D341Med (cell line): Measurements from ENCODE around the gene ZGRF1.
"Not testable (repeated sequence)": the region's sequence is repeated elsewhere in the genome, so short reads cannot be mapped to it uniquely, and the experiment has no call there.

ENCODE experiments used
- DNase-seq: peaks from one replicate; pipeline ENCODE4 v3.0.0; 2012; ENCODE audit warnings: low spot score

Gene ZGRF1

GRCh38 chr4:112550728-112551127 is 86.0 kb downstream of the ZGRF1 start:
- no peak for DNase-seq

GRCh38 chr4:112546476-112546875 is 90.2 kb downstream of the ZGRF1 start:
- no peak for DNase-seq

GRCh38 chr4:112545346-112545745 is 91.4 kb downstream of the ZGRF1 start:
- no peak for DNase-seq

GRCh38 chr4:112540695-112541094 is 96.0 kb downstream of the ZGRF1 start:
- DNase-seq, result no peak

DNA sequence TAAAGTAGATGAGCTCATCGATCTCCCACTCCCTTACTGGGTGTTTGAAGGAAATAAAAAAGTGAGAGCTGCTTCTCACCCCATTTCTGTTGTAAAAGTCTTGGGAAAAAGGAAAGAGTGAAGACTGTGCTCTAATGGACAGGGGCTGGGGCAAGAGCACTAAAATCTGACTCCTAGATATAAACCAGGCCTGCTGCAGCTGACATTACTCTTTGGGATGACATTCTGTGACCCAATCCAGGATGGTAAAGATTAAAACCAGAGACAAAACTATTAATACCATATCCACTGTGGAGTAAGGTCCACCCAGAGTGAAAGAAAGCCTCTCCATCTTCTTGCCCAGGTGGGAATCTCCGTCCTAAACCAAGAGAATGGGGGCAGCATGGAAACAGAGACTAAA is 100.6 kb downstream of the ZGRF1 start:
- no peak for DNase-seq

DNA sequence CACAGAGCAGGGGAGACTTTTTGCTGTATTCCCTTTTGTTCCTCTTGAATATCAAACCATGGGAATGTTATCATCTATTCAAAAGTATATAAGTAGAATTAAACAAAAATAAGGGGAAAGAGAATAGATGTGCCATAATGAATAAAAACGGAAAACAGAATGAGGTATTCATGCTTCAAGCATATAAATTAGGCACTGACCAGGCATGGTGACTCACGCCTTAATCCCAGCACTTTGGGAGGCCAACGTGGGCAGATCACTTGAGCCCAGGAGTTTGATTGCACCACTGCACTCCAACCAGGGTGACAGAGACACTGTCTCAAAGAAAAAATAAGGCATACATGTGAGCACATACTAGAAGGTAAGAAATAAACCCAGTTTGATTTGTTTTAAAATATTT is 104.4 kb downstream of the ZGRF1 start:
- no peak for DNase-seq

DNA sequence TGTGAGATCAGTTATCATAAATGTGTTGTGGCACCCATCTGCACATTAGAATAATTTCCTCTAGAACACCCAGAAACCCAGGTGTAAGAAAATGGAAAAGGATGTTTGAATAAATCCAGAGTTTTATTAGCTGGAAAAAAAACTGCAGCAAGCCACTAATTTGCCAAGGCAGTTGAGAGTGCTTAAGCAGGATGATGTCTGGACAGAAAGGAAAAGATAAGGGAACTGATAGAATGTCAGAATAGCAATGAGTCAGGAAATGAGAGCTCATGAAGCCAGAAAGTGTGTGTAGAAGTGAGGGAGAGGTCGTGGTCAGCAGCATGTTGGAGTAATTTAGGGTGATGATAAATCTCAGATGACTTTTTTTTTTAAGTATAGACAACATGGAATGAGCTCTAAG is 105.6 kb downstream of the ZGRF1 start:
- no peak for DNase-seq

GRCh38 chr4:112526061-112526460 is 110.6 kb downstream of the ZGRF1 start:
- DNase-seq, result no peak

GRCh38 chr4:112523764-112524505 is 112.8 kb downstream of the ZGRF1 start:
- peak; percentile 86 for DNase-seq

- peak; percentile 41 for DNase-seq
Observed at GRCh38 chr4:112523008-112523721, 113.5 kb downstream of the ZGRF1 start.

- DNase-seq, result not testable (repeated sequence)
Observed at GRCh38 chr4:112522431-112522830, 114.3 kb downstream of the ZGRF1 start.

GRCh38 chr4:112521123-112522023 is 115.3 kb downstream of the ZGRF1 start:
- DNase-seq, result peak; percentile 51

DNA sequence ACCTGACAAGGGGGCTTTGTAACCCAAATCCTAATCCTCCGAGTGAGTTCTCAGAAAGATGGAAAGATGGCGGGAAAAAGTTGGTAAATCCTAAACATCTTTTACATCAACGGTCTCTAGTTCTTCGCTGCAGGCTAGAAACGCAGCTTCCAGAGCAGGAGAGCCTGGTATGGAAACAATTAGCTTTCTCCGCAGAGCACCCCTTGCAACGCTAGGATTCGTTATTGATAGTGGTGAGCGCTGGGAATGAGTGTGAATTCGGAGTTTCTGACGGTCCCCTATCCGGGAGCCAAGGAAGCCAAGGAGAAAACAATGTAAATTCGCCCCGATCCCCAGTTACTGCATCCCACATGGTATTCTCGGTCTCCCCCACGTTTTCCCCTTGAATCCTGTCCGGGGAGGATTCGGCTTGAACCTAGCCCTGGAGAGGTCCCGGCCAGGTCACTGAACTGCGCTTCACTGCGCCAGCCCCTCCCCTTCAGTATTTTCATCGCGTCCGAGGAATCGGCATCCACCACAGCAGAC is 116.0 kb downstream of the ZGRF1 start:
- no peak for DNase-seq

- DNase-seq, result no peak
Observed at GRCh38 chr4:112519689-112520597, 116.8 kb downstream of the ZGRF1 start.

DNA sequence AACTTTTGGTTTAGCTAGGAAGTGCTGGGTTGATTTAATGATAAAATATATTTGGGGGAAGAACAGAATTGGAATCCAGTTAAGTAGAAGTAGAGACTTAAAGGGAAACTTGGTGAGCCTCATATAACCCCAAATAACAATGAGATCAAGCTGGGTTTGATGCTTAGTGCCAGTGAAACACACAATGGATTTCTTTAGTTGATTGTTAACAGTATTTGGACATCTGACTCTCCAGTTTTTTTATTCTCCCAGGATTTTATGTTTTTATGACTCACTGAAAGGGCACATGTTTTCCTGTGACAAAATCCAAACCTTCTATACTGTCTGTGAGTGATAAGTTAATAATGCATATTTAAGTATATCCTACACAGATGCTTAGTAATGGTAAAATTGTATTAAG is 118.0 kb downstream of the ZGRF1 start:
- no peak for DNase-seq

DNA sequence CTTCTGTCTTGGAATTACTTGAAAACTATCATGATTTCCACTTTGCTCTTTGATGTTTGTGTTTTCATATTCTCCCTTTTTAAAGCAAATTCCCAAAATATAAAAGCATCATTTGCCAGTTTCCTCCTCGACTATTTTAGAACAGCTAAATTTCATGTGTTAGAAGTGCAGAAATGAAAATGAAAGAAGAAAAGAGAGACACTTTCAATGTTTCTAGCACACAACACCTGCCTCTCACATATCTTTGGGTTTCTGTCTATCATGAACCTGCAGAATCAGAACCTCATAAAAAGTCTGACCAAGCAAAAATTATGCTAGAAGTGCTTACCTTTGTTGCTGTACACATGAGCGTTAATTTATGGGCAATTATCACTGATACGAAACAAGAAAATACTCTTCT is 118.8 kb downstream of the ZGRF1 start:
- no peak for DNase-seq

DNA sequence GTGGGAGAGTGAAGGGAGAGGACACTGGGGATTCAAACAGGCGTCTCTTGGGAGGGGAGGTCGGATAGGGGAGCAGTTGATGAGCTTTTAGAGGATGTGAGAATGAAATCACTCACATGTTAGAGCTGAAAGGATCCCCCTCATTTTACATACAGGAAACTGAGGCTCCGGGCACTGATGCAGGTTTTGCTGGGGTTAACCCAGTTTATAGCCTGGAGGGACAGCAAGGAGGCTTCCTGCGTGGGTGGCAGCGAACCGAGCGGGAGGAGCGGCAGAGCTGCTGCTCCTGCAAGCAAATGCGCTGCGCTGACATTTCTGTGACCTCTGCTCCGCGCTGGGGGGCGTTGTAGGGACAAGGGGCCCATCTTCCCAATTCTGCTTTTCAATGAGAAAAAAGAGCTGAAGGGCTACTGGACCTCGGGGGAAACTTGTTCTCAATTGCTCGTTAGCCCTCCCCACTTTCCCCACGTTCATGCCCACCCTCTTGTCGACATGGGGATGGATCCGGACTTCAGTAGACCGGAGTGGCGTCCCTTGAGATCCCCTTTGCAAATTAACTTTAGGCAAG is 119.6 kb downstream of the ZGRF1 start:
- no peak for DNase-seq

- peak; percentile 79 for DNase-seq
Observed at GRCh38 chr4:112516471-112517066, 120.1 kb downstream of the ZGRF1 start.

GRCh38 chr4:112516066-112516470 is 120.6 kb downstream of the ZGRF1 start, which contains the start of gene NEUROG2:
Gene NEUROG2 (minus strand): TSS chr4:112516180. CDS start chr4:112515475, 705 bp downstream.
- no peak for DNase-seq
